GM12864 (cell line): Measurements from ENCODE around the gene LAMA2.

Experiments used
- DNase-seq: peaks from one replicate; pipeline ENCODE4 v3.0.0-alpha.2; 2011; ENCODE audit warnings: low read depth
- H3K4me3 ChIP-seq: 2 replicates; pipeline ENCODE4 v1.5.1; 2011; ENCODE audit warnings: mild to moderate bottlenecking, low read depth, low read length, control low read depth
- CTCF ChIP-seq: IDR thresholded peaks from 2 replicates; pipeline ENCODE4 v1.5.1; 2011; ENCODE audit warnings: low read depth, mild to moderate bottlenecking, moderate library complexity, low read length, control low read depth, inconsistent platforms; ENCODE audit errors: missing control alignments

Gene LAMA2

GRCh38 chr6:128848212-128848935, 34.6 kb upstream of the LAMA2 start:
- TF ChIP-seq CTCF = no peak
- DNase-seq = no peak
- no peak overlapping the region for H3K4me3 ChIP-seq

- no peak for TF ChIP-seq CTCF
- no peak overlapping the region for H3K4me3 ChIP-seq
- no peak for DNase-seq
These were observed 27.3 kb upstream of the LAMA2 start for GRCh38 chr6:128855581-128856085.

- DNase-seq = no peak
- H3K4me3 ChIP-seq = no peak overlapping the region
- TF ChIP-seq CTCF = no peak
These were observed 25.1 kb upstream of the LAMA2 start for GRCh38 chr6:128857806-128858205.

GRCh38 chr6:128860782-128861181, 22.2 kb upstream of the LAMA2 start:
- no peak overlapping the region for H3K4me3 ChIP-seq
- no peak for DNase-seq
- no peak for TF ChIP-seq CTCF

GRCh38 chr6:128863983-128864382, 19.0 kb upstream of the LAMA2 start:
- DNase-seq = no peak
- H3K4me3 ChIP-seq = no peak overlapping the region
- TF ChIP-seq CTCF = no peak

GRCh38 chr6:128870746-128871145, 12.2 kb upstream of the LAMA2 start:
- no peak for DNase-seq
- no peak overlapping the region for H3K4me3 ChIP-seq
- no peak for TF ChIP-seq CTCF

- TF ChIP-seq CTCF = no peak
- no peak for DNase-seq
These were observed 8.1 kb upstream of the LAMA2 start for GRCh38 chr6:128874863-128875262.

More at GRCh38 chr6:128874863-128875262, 8.1 kb upstream of the LAMA2 start:
- H3K4me3 ChIP-seq = no peak overlapping the region
